Measurements from ENCODE around the gene C9orf72.
A peak's percentile ranks its signal among the peaks of the same experiment; 100 is the strongest.
"Not testable (repeated sequence)": the region's sequence is repeated elsewhere in the genome, so short reads cannot be mapped to it uniquely, and the experiment has no call there.

Gene C9orf72

DNA sequence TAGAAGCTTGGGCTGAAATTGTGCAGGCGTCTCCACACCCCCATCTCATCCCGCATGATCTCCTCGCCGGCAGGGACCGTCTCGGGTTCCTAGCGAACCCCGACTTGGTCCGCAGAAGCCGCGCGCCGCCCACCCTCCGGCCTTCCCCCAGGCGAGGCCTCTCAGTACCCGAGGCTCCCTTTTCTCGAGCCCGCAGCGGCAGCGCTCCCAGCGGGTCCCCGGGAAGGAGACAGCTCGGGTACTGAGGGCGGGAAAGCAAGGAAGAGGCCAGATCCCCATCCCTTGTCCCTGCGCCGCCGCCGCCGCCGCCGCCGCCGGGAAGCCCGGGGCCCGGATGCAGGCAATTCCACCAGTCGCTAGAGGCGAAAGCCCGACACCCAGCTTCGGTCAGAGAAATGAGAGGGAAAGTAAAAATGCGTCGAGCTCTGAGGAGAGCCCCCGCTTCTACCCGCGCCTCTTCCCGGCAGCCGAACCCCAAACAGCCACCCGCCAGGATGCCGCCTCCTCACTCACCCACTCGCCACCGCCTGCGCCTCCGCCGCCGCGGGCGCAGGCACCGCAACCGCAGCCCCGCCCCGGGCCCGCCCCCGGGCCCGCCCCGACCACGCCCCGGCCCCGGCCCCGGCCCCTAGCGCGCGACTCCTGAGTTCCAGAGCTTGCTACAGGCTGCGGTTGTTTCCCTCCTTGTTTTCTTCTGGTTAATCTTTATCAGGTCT, at the start of gene C9orf72:
TSS of gene C9orf72 (minus strand) at position 564 of the 716 bp plus-strand sequence. CDS start 6,361 bp downstream, outside the sequence.
- peak; percentile 88 for DNase-seq

DNA sequence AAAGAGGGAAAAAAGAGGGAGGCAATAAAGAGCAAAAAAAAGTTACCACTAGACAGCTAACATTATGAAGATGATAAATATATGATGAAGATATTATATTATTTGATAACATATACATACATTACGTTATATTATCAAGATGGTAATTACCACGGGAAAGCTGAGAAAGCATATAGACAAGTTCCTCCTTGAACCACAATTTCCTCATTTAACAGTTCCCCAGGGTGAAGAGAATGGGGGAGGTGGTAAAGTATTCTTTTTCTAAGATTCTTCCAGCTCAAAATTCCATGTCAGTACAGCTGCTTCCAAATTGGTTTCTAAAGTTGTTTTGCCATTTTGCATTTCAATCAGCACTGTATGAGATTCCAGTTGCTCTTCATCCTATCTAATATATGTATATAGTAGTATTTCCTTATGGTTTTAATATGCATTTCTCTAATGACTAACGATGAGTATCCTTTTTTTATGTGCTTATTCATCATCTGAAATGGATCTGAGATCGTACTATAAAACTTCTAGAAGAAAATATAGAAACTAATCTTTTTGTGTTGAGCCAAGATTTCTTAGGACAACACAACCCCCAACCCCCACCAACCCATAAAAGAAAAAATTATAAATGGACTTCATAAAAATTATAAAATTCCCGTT, 49.5 kb upstream of the C9orf72 start:
- peak; percentile 60 for DNase-seq

GRCh38 chr9:27619743-27620142, 46.5 kb upstream of the C9orf72 start:
- DNase-seq = no peak

GRCh38 chr9:27618066-27618465, 44.8 kb upstream of the C9orf72 start:
- no peak for DNase-seq

GRCh38 chr9:27614551-27614950, 41.3 kb upstream of the C9orf72 start:
- DNase-seq = no peak

DNA sequence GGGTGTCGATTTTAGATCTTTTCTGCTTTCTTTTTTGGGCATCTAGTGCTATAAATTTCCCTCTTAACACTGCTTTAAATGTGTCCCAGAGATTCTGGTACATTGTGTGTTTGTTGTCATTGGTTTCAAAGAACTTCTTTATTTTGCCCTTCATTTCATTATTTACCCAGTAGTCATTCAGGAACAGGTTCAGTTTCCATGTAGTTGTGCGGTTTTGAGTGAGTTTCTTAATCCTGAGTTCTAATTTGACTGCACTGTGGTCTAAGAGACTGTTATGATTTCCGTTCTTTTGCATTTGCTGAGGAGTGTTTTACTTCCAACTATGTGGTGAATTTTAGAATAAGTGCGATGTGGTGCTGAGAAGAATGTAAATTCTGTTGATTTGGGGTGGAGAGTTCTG, 38.8 kb upstream of the C9orf72 start:
- not testable (repeated sequence) for DNase-seq

GRCh38 chr9:27610622-27611021, 37.3 kb upstream of the C9orf72 start:
- no peak for DNase-seq

DNA sequence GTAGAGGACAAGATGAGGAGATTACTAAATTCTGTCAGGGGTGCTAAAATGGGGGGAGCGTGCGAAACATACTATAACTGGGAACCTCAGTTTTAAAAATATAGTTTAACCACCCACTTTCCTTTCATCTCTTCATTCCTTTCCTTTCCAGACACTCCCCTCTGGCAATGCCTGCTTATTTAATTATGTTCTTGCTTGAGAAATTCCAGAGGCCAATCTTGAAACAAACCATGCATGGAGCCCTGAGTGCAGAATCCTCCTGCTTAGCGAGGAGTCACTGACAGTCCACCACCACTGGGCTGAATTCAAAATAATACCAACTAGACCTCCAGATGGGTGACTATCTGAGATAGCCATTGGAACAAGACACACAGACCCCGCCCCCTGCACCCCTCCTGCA, 29.7 kb upstream of the C9orf72 start:
- DNase-seq = no peak

DNA sequence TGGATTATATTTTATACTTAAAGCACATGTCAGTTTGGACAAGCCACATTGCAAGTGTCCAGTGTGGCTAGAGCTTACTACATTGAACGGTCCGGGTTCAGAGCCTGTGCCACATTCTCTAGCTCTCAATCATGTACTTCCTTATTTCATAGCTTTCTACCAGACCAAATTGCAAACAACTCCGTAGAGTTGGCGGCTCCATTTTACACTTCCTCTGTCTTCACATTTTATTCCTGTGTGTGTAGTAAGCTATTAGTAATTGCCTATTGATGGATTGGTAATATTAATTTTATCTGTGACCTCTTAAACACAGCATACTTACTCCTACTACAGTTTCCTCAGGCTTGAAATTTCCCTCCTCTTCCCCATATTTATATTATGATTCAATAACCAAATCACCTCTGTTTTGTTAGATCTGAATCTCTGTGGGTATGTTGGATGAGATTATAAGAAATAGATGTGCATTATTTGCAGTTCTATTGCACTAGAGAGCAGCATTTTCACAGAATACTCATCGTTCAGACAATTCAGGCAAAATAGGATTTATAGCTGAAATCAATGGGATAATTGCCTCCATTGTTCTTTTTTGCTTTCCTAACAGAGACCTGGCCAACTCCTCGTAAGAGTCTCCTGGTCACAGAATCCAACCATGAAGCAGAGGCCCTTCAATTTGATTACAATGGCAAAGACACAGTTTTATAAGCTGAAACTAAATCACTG, 29.0 kb upstream of the C9orf72 start:
- DNase-seq = peak; percentile 46

- no peak for DNase-seq
Measured at GRCh38 chr9:27601396-27601795, 28.1 kb upstream of the C9orf72 start.

GRCh38 chr9:27600256-27600655, 27.0 kb upstream of the C9orf72 start:
- DNase-seq = no peak

- no peak for DNase-seq
Measured at GRCh38 chr9:27599870-27600238, 26.6 kb upstream of the C9orf72 start.

GRCh38 chr9:27599102-27599869, 26.0 kb upstream of the C9orf72 start:
- peak; percentile 47 for DNase-seq

- DNase-seq = no peak
Measured at GRCh38 chr9:27595733-27596132, 22.5 kb upstream of the C9orf72 start.

DNA sequence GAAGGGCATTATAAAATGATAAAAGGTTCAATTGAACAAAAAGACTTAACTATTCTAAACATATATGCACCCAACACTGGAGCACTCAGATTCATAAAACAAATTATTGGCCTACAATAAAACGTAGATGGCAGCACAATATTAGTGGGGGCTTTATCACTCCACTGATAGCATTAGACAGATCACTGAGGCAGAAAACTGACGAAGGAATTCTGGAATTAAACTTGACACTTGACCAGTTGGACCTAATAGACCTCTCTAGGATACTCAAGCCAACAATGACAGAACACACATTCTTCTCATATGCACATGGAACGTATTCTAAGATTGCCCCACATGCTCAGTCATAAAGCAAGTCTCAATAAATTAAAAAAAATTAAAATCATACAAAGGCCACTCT, 18.4 kb upstream of the C9orf72 start:
- DNase-seq = no peak

- DNase-seq = no peak
Measured at GRCh38 chr9:27591093-27591492, 17.8 kb upstream of the C9orf72 start.

GRCh38 chr9:27590651-27591050, 17.4 kb upstream of the C9orf72 start:
- no peak for DNase-seq

DNA sequence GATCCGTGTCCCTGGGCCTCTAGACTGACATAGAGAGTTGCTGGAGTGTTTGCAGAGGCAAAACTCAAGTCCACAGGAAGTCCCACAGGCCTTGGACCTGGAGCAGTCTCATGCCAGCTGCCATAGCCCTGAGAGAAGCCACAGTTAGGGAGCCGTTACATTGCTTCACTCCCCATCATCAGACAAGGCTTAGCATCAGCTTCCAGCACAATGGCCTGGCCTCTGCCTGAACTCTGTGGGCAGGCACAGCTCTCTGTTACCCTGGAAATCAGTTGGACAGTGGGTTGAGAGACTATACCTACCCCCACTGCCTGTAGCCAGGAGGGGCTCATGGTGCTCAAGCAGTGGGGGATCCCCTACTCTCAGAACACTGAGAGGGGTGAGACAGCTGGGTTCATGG, 16.2 kb upstream of the C9orf72 start:
- DNase-seq = no peak

DNA sequence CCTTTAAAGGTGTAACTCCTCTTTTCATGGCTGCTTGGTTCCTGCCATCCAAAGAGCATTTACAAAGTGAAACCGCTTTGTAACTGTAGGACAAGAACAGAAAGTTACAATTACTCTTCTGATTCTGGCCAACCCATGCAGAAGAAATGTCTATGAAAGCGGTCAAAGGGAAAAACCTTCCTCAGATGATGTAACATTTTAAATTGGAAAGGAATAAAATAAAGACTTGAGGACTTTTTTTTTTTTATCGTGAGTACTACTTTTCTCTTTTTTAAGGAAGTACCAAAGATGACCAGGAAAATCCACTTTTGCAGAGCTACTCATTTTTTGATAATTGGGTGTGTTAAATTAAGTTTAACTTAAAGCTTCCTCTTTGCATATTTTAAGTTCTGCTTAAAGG, 13.0 kb upstream of the C9orf72 start:
- DNase-seq = no peak

DNA sequence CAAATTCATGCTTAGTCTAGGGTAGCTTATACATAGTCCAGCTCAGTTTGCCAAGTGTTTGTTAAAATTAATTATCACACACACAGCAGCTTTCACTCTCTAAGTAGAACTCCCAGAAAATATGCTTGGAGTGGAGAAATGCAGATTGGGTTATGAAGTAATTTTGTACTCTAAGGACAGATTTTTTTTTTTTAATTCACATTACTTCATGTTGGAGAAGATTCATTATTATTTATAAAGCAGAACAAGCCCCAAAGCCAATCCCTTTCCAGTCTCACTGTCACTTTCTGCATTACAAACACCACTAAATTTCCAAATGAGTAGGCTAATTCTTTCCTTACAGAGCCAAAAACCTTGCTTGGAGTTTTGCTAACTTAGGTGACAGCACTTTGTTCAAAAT, 11.7 kb upstream of the C9orf72 start:
- DNase-seq = no peak

DNA sequence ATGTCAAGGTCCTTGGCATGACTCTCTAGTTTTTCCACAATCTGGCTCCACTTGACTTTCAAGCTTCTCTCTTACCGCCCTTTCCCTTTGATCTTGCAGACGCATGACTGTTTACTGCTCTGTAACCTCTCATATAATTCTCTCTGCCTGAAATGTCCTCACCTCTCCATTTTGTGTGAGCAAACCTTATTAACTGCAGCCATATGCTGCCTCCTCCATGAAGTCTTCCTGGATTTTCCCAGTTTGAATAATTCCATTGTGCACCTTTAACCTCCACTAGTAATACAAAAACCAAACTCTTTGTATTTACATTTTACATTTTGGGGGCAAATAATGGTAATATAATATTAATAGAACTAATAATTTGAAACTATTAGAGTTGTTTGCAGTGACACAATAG, 9.5 kb upstream of the C9orf72 start:
- DNase-seq = no peak

DNA sequence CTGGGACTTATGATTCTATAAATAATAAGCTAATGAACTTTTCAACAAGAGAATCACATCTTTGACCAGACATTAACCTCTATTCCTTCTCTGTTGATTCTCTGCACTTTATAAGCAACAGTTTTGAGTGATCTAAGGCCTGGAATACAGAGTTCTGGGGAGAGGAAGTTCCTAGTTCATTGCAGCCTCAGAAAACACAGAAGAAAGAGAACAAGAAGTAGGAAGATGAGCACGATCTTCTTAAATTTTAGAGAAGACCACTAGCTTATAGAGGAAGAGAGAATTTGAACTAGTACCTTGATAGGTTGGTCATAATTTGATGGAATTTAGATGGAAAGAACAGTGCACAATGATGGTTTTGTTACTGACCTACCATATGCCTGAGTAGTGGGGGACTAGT, 8.5 kb upstream of the C9orf72 start:
- DNase-seq = no peak

All from hematopoietic multipotent progenitor cell treated with erythropoietin and hydrocortisone succinate and interleukin-3 and kit ligand, for 4 days (in vitro differentiated cells).